Prostate gland (tissue), 2 donors: ENCODE data around the gene NR0B1.

ENCODE experiments used
- CTCF ChIP-seq, 4 experiments: fragments of 200-600 bp in 2 of 4; fragments of 450-650 bp in 2 of 4; sonication (generic) in 2 of 4; IDR thresholded peaks; 1 replicate in 3 of 4; 2 replicates in 1 of 4; pipeline ENCODE4 v1.5.1; 2016 to 2019; ENCODE audit warnings: antibody characterized with exemption in 4 of 4, mild to moderate bottlenecking in 2 of 4, moderate library complexity in 2 of 4
- POLR2A ChIP-seq: fragments of 450-650 bp; IDR thresholded peaks from one replicate; pipeline ENCODE4 v1.6.1; 2016; ENCODE audit warnings: antibody characterized with exemption, mild to moderate bottlenecking
- POLR2AphosphoS5 ChIP-seq: sonication (generic); formaldehyde crosslinking; IDR thresholded peaks from one replicate; pipeline ENCODE4 v1.6.1; 2017; ENCODE audit warnings: antibody characterized with exemption

- no peak for TF ChIP-seq POLR2AphosphoS5
- TF ChIP-seq CTCF (IDR thresholded peaks at IDR 0.05), result no peak
- TF ChIP-seq POLR2A, result no peak
Observed at GRCh38 chrX:30261012-30261411, 48.2 kb downstream of the NR0B1 start.
